Osteocyte (in vitro differentiated cells): ENCODE data around the gene PRELID2. TPM values are rescaled to one million over a fixed set of nuclear protein-coding genes. Genes with fewer than 3 reads are reported as not detected.

Experiments used
- DNase-seq: peaks from one replicate; pipeline ENCODE4 v3.0.0; 2021; ENCODE audit warnings: mixed read lengths; ENCODE audit not compliant: unreplicated experiment; ENCODE audit errors: extremely low spot score
- H3K27ac Mint-ChIP-seq: one replicate; pipeline ENCODE4 v1.8.0; 2021; ENCODE audit warnings: mild to moderate bottlenecking, mixed read lengths; ENCODE audit not compliant: unreplicated experiment
- H3K27me3 Mint-ChIP-seq: one replicate; pipeline ENCODE4 v1.8.0; 2021; ENCODE audit warnings: mixed read lengths; ENCODE audit not compliant: unreplicated experiment
- H3K36me3 Mint-ChIP-seq: one replicate; pipeline ENCODE4 v1.8.0; 2021; ENCODE audit warnings: mixed read lengths; ENCODE audit not compliant: unreplicated experiment
- H3K4me1 Mint-ChIP-seq: one replicate; pipeline ENCODE4 v1.8.0; 2021; ENCODE audit warnings: mixed read lengths; ENCODE audit not compliant: unreplicated experiment
- H3K4me3 Mint-ChIP-seq: one replicate; pipeline ENCODE4 v1.8.0; 2021; ENCODE audit warnings: mild to moderate bottlenecking, moderate library complexity, mixed read lengths; ENCODE audit not compliant: unreplicated experiment
- H3K9me3 Mint-ChIP-seq: one replicate; pipeline ENCODE4 v1.8.0; 2021; ENCODE audit warnings: mixed read lengths; ENCODE audit not compliant: unreplicated experiment
- CTCF ChIP-seq: fragments of 200-600 bp; sonication (generic); IDR thresholded peaks from 2 replicates; pipeline ENCODE4 v1.5.0; 2021; ENCODE audit warnings: antibody characterized with exemption, mild to moderate bottlenecking, moderate library complexity
- total RNA-seq: library from RNA; stranded (reverse); gene quantifications from 2 replicates; pipeline ENCODE4 v1.2.1, GENCODE V29; 2021

PRELID2 gene
- total RNA-seq, 1 donor from 2014 or later = 4.7 TPM

DNA sequence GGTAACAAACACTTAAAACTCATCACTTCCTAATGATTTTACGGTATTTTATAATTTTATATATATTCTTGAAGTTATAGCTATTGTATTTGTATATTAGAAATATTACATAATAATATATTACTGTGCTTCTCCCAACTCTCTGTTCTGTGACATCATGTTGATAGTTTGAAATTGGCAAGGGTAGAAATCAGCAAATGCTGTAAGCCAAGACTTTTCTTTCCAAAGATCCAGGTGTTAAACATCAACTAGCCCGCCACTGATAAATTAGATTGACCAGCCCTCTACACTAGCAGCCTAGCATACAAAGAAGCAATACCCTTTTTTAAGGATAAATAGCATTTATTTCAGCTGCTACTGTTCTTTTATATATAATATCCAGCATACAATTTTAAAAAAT is 122.9 kb downstream of the PRELID2 start:
- no peak for DNase-seq
- H3K27me3 Mint-ChIP-seq = no peaks in the 10 kb centered on the region

DNA sequence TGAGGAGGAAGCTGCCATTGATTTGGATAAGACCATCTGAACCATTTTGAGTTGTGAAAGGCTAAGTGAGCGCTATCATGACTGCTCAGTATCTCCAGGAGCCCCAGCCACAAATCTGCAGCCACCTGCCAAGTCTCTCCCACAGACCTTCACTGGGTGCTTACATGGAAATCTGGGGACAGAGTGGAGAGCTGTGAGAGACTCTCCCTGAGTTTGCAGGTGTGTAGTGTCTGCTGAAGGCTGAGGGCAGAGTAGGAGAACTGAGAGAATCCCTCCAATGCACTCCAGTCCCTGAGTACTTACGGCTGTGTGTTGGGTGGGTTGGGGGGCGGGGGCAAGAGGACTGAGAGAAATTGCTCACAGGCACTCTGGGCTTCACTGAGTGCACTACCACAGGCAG is 123.7 kb downstream of the PRELID2 start:
- Mint-ChIP-seq H3K4me1 (no peaks in the 10 kb centered on the region), H3K27ac (no peak overlapping the region), H3K36me3 (no peaks in the 10 kb centered on the region), H3K27me3 (no peaks in the 10 kb centered on the region), H3K4me3 (no peak overlapping the region), H3K9me3 (no peaks in the 10 kb centered on the region)
- DNase-seq = no peak
- no peak for TF ChIP-seq CTCF

More for the DNA sequence above, 122.9 kb downstream of the PRELID2 start:
- H3K36me3 Mint-ChIP-seq = no peaks in the 10 kb centered on the region
- H3K4me1 Mint-ChIP-seq = no peaks in the 10 kb centered on the region
- no peaks in the 10 kb centered on the region for H3K9me3 Mint-ChIP-seq
- no peak overlapping the region for H3K4me3 Mint-ChIP-seq
- TF ChIP-seq CTCF = no peak
- no peak overlapping the region for H3K27ac Mint-ChIP-seq

Other genes starting within 250 kb of the PRELID2 start
- gene GRXCR2, start 37.7 kb upstream of the PRELID2 start, total RNA-seq = not detected in 2 replicates
- 0.38 and 0.52 TPM in 2 replicates for gene SH3RF2, start 101.2 kb upstream of the PRELID2 start, total RNA-seq